SK-N-SH (cell line): ENCODE results near the gene BCAS3. TPM values are rescaled to one million over a fixed set of nuclear protein-coding genes. Genes with fewer than 3 reads are reported as not detected.

Experiments
- CTCF ChIA-PET: fragments of 300-600, 350-600 bp; formaldehyde crosslinking; extraction: SDS; loops from one replicate; lab custom pipeline; 2021; lab: Yijun Ruan, JAX
- POLR2A ChIA-PET: fragments of 350-600 bp; sonication (Branson Sonifier 250); formaldehyde crosslinking; extraction: SDS; loops from one replicate; lab custom pipeline; 2020; ENCODE audit warnings: antibody characterized with exemption, inconsistent platforms; lab: Yijun Ruan, JAX
- DNase-seq: peaks from one replicate; pipeline ENCODE4 v3.0.0; 2012
- H2AFZ ChIP-seq: fragments of 200-600 bp; sonication (generic); 2 replicates; pipeline ENCODE4 v1.8.1; 2016; ENCODE audit warnings: antibody characterized with exemption, mild to moderate bottlenecking, low read depth
- H3F3A ChIP-seq: fragments of 200-600 bp; sonication (generic); replicated peaks from 2 replicates; pipeline ENCODE3; 2016; ENCODE audit warnings: antibody characterized with exemption, mild to moderate bottlenecking; ENCODE audit not compliant: insufficient read depth
- H3K27ac ChIP-seq, 2 experiments: fragments of 200-500 bp in 1 of 2; fragments of 200-600 bp in 1 of 2; sonication (Bioruptor generic) in 1 of 2; sonication (generic), shearing (Covaris generic) in 1 of 2; 2 replicates each; pipeline versions ENCODE4 v1.5.1 to v1.6.1; 2014 to 2016; ENCODE audit warnings: low read depth in 2 of 2, inconsistent platforms in 1 of 2, low read length in 1 of 2, mild to moderate bottlenecking in 1 of 2, mixed read lengths in 1 of 2
- H3K27me3 ChIP-seq: fragments of 200-600 bp; sonication (generic), shearing (Covaris generic); 2 replicates; pipeline ENCODE4 v1.6.1; 2016; ENCODE audit warnings: mixed run types; ENCODE audit not compliant: insufficient read depth
- H3K36me3 ChIP-seq, 2 experiments: fragments of 200-500 bp in 1 of 2; fragments of 200-600 bp in 1 of 2; sonication (Bioruptor generic) in 1 of 2; sonication (generic) in 1 of 2; replicated peaks in 1 of 2; 2 replicates each; pipeline versions ENCODE3 to v1.5.1; 2014 to 2016; ENCODE audit warnings: low read length in 1 of 2, mild to moderate bottlenecking in 1 of 2; ENCODE audit not compliant: insufficient read depth in 2 of 2, control insufficient read depth in 1 of 2
- H3K4me1 ChIP-seq, 2 experiments: fragments of 200-500 bp in 1 of 2; fragments of 200-600 bp in 1 of 2; sonication (Bioruptor generic) in 1 of 2; sonication (generic), shearing (Covaris generic) in 1 of 2; 2 replicates each; pipeline versions ENCODE4 v1.5.1 to v1.6.1; 2014 to 2016; ENCODE audit warnings: low read depth in 1 of 2, low read length in 1 of 2, mixed run types in 1 of 2; ENCODE audit not compliant: insufficient read depth in 2 of 2, control insufficient read depth in 1 of 2
- H3K4me2 ChIP-seq: fragments of 200-600 bp; sonication (generic), shearing (Covaris generic); 2 replicates; pipeline ENCODE4 v1.6.1; 2017; ENCODE audit warnings: mixed run types
- H3K4me3 ChIP-seq, 2 experiments: fragments of 200-500 bp in 1 of 2; fragments of 200-600 bp in 1 of 2; sonication (Bioruptor generic) in 1 of 2; sonication (generic), shearing (Covaris generic) in 1 of 2; 2 replicates each; pipeline versions ENCODE4 v1.5.1 to v1.8.1; 2014 to 2016; ENCODE audit warnings: low read depth in 2 of 2, inconsistent platforms in 1 of 2, low read length in 1 of 2, mild to moderate bottlenecking in 1 of 2, mixed read lengths in 1 of 2, moderate library complexity in 1 of 2
- H3K79me2 ChIP-seq: fragments of 200-600 bp; sonication (generic); 2 replicates; pipeline ENCODE4 v1.8.1; 2017; ENCODE audit warnings: mild to moderate bottlenecking; ENCODE audit not compliant: insufficient read depth
- H3K9ac ChIP-seq: fragments of 200-600 bp; sonication (generic); 2 replicates; pipeline ENCODE4 v1.6.1; 2017; ENCODE audit warnings: mixed run types
- H3K9me2 ChIP-seq: fragments of 200-600 bp; sonication (generic); 2 replicates; pipeline ENCODE4 v1.6.1; 2017; ENCODE audit warnings: mixed run types
- H3K9me3 ChIP-seq: fragments of 200-600 bp; sonication (generic); 2 replicates; pipeline ENCODE4 v1.6.1; 2017; ENCODE audit warnings: mixed run types, mild to moderate bottlenecking, moderate library complexity
- H4K20me1 ChIP-seq: fragments of 200-600 bp; sonication (generic); 2 replicates; pipeline ENCODE4 v1.6.1; 2017; ENCODE audit warnings: mild to moderate bottlenecking, mixed run types; ENCODE audit not compliant: insufficient read depth
- ELF1 ChIP-seq: IDR thresholded peaks from 2 replicates; pipeline ENCODE4 v1.4.0; 2012
- EP300 ChIP-seq, 2 experiments: IDR thresholded peaks; 2 replicates each; pipeline versions ENCODE4 v1.4.0 to v1.6.1; 2012; ENCODE audit warnings: borderline replicate concordance in 1 of 2, low read depth in 1 of 2, low read length in 1 of 2
- FOSL2 ChIP-seq: IDR thresholded peaks from 2 replicates; pipeline ENCODE4 v1.4.0; 2012; ENCODE audit warnings: low read depth, mild to moderate bottlenecking, moderate library complexity, borderline replicate concordance
- FOXM1 ChIP-seq: IDR thresholded peaks from 2 replicates; pipeline ENCODE4 v1.4.0; 2012; ENCODE audit warnings: low read depth, mild to moderate bottlenecking
- JUND ChIP-seq: IDR thresholded peaks from 2 replicates; pipeline ENCODE4 v1.4.0; 2012
- POLR2AphosphoS5 ChIP-seq: IDR thresholded peaks from 2 replicates; pipeline ENCODE4 v1.6.1; 2012; ENCODE audit warnings: low read depth, low read length
- RCOR1 ChIP-seq: fragments of 150-350 bp; IDR thresholded peaks from 2 replicates; pipeline ENCODE4 v1.6.1; 2017; ENCODE audit warnings: antibody characterized with exemption, low read length
- TAF1 ChIP-seq: IDR thresholded peaks from 2 replicates; pipeline ENCODE4 v1.6.1; 2012; ENCODE audit warnings: low read depth, mild to moderate bottlenecking, low read length, moderate library complexity, borderline replicate concordance
- TCF12 ChIP-seq: IDR thresholded peaks from 2 replicates; pipeline ENCODE4 v1.4.0; 2012
- TEAD4 ChIP-seq: IDR thresholded peaks from 2 replicates; pipeline ENCODE4 v1.4.0; 2012; ENCODE audit warnings: mild to moderate bottlenecking, borderline replicate concordance; ENCODE audit not compliant: insufficient read depth
- YY1 ChIP-seq: IDR thresholded peaks from 2 replicates; pipeline ENCODE4 v1.4.0; 2012; ENCODE audit warnings: low read depth, mild to moderate bottlenecking
- WGBS: methylation state at CpG from one replicate; pipeline ENCODE4 v1.1.6; 2017; ENCODE audit warnings: low lambda C conversion rate; 5-methylcytosine and 5-hydroxymethylcytosine counted together
- polyA plus RNA-seq, 3 experiments: library from polyadenylated mRNA; depleted of rRNA; stranded (reverse); fragments of >200 nt; gene quantifications; 2 replicates each; pipeline ENCODE4 v1.2.3, GENCODE V29; 2012
- TF ChIP-seq, protein P1 (sequence below): IDR thresholded peaks from 2 replicates; pipeline ENCODE4; 2012
- TF ChIP-seq, protein P2 (sequence below): IDR thresholded peaks from 2 replicates; pipeline ENCODE4 v1.4.0; 2012; ENCODE audit warnings: low read depth
- TF ChIP-seq, protein P3 (sequence below): fragments of 200-600 bp; sonication (generic); IDR thresholded peaks from 2 replicates; pipeline ENCODE4 v1.6.1; 2017; ENCODE audit warnings: antibody characterized with exemption, mild to moderate bottlenecking, moderate library complexity

The BCAS3 gene
- polyA plus RNA-seq, 1 of the 3 experiments (the other 2 are of a cell fraction), result 5.9 TPM

DNA sequence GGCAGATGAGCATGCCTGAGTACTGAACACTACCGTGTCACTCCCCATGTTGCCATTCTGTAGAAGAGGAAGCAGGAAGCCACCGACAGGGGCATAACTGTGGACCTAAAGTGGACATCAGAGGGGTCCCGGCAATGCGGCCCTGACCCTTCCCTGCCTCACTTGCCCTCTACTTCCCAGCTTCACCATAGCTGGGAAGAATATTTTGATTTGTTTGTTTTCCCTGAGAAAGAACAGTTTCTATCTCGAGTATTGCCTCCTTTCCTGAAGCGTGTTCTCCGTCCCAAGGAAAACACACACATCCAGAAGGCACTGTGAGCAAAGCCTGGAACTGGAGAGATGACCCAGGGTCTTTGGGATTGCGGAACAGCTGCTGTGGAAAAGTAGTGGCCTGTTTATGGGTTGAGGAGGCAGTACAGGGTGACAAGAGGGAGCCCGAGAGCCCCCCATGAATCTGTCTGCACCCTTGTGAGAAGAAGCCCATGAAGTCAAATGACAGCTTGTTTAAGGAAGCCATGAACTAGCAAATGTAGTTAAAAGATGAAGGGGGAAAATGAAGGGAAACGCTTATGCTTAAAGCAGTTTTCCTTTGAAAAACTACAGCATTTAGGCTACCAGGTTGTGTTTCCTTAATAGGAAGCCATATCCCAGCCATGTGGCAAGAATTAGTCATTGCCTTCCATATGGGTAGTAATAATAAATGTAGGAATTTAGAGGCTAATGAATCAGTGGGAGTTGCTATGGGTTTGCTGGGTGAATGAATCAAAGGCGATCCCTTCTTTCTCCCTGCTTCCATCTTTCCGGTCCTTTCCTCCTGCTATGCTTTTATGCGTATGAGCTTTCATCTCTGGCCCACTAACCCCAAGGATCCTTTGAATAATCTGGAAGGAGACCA is 632.0 kb downstream of the BCAS3 start:
- DNase-seq, result no peak
- TF ChIP-seq TAF1, result no peak
- peak; percentile 67 for TF ChIP-seq JUND
- TF ChIP-seq FOXM1, result no peak
- TF ChIP-seq EP300 (IDR thresholded peaks at IDR 0.05; ENCODE audit: borderline replicate concordance in 1 of 2, low read depth in 1 of 2, low read length in 1 of 2), result peak in 1 of 2 experiments; percentile 59; a peak in 1 of 4 replicates
- TF ChIP-seq TEAD4, result 0 out of 2 replicates have a peak, but pooled peaks have one; percentile 36
- TF ChIP-seq RCOR1, result no peak
- TF ChIP-seq TCF12, result peak; percentile 88
- TF ChIP-seq ELF1, result no peak
- peak; percentile 57; the same call in 1 of the 2 replicates for TF ChIP-seq POLR2AphosphoS5
- peak; percentile 84 for TF ChIP-seq FOSL2
- TF ChIP-seq, protein P1, sequence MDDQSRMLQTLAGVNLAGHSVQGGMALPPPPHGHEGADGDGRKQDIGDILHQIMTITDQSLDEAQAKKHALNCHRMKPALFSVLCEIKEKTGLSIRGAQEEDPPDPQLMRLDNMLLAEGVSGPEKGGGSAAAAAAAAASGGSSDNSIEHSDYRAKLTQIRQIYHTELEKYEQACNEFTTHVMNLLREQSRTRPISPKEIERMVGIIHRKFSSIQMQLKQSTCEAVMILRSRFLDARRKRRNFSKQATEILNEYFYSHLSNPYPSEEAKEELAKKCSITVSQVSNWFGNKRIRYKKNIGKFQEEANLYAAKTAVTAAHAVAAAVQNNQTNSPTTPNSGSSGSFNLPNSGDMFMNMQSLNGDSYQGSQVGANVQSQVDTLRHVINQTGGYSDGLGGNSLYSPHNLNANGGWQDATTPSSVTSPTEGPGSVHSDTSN, result peak; percentile 45; the same call in 1 of the 2 replicates
- TF ChIP-seq, protein P2, sequence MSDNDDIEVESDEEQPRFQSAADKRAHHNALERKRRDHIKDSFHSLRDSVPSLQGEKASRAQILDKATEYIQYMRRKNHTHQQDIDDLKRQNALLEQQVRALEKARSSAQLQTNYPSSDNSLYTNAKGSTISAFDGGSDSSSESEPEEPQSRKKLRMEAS, result peak; percentile 79; the same call in 1 of the 2 replicates
- peak; percentile 64 for TF ChIP-seq YY1
- TF ChIP-seq, protein P3, sequence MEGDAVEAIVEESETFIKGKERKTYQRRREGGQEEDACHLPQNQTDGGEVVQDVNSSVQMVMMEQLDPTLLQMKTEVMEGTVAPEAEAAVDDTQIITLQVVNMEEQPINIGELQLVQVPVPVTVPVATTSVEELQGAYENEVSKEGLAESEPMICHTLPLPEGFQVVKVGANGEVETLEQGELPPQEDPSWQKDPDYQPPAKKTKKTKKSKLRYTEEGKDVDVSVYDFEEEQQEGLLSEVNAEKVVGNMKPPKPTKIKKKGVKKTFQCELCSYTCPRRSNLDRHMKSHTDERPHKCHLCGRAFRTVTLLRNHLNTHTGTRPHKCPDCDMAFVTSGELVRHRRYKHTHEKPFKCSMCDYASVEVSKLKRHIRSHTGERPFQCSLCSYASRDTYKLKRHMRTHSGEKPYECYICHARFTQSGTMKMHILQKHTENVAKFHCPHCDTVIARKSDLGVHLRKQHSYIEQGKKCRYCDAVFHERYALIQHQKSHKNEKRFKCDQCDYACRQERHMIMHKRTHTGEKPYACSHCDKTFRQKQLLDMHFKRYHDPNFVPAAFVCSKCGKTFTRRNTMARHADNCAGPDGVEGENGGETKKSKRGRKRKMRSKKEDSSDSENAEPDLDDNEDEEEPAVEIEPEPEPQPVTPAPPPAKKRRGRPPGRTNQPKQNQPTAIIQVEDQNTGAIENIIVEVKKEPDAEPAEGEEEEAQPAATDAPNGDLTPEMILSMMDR, result peak; percentile 39
- POLR2A ChIA-PET, result no interaction called here
- Histone ChIP-seq H3K36me3 (no peaks in the 10 kb centered on the region), H3K27me3 (no peaks in the 10 kb centered on the region), H3K9me2 (no peaks in the 10 kb centered on the region), H3F3A (peaks cover 27% of the 10 kb centered on the region), H2AFZ (peak overlapping the region; percentile 21; the same call in 1 of the 2 replicates), H3K79me2 (no peaks in the 10 kb centered on the region), H3K27ac (peak overlapping the region; percentile 89 to 98), H4K20me1 (no peaks in the 10 kb centered on the region), H3K4me2 (peak overlapping the region; percentile 61), H3K4me1 (peaks cover 28 to 46% of the 10 kb centered on the region in 2 experiments), H3K9ac (peak overlapping the region; percentile 53), H3K9me3 (no peaks in the 10 kb centered on the region), H3K4me3 (no peak overlapping the region)
- 79% methylated on average over 13 of the region's 13 CpGs for WGBS
- CTCF ChIA-PET, result interaction anchor here (0.6 to 1.4 kb wide), 3 partner anchors 20 to 119 kb away, joined by 3 to 4 read pairs (median 3); no protein-coding TSS in a partner anchor
